Eye (tissue), 1 donor: Measurements from ENCODE around the gene PTPRG.

ENCODE experiments used
- DNase-seq: peaks from one replicate; pipeline ENCODE4 v3.0.0-alpha.2; 2015

PTPRG gene

DNA sequence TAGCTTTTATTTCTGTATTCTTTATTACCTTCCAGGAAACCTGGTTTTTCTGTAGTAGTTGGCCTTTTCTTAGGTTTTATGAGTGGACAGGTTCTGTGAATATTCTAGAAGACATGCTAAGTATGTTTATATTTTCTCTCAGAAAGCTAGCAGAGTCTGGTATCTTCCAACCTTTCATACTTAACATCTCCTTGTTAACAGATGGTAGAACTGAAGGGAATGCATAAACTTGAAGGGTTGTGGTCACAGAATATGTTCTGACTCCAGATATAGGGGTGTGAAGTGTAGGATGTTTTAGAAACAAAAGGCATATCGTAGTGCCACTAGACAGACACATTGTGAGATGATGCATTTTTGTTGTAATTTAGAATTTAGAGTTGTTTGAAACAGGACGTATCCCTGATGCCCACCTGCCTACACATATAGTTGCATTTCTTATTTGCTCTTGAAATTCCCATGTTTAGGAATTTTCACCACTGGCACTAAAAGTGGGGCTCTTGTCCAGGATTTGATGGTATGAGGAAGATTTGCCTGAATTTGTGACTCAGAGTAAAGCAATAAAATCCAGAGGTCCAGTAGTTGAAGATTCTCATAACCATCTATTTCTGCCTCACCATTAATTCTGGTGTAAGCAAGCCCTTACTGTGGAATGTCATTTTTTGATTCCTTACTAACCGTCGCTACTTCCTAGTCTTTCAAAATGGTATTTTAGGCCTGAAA, 537.4 kb downstream of the PTPRG start:
- no peak for DNase-seq

DNA sequence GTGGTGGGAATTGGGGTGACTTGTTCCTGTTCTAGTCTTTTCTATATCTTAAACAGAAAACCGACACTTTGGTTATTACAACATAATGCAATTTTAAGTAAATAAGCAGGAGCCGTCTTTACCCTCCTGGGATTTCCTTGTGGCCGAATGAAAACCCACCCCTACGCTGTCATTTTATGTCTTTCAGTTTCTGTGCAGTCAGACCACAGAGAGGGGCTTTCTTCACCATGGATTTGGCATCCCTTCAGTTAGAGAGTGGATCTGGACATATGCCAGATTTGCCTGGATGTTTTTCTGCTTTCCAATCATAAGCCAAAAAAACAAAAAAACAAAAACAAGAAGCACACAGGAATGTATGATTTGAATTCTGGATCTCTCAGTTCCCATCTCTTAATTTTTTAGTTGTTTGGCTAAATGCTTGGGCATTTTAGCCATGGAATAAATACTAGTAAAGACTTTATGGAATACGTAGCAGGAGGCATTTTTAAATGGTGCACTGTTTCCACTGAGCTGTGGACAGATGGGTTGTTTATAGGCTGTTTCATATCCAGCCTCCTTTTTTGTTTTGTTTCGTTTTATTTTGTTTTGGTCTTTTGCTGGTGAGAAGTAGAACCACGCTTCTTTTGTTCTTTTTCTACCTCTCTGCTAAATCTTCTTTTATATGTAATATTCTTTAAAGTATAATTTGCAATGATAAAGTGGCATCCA, 539.1 kb downstream of the PTPRG start:
- DNase-seq, result peak; percentile 26

DNA sequence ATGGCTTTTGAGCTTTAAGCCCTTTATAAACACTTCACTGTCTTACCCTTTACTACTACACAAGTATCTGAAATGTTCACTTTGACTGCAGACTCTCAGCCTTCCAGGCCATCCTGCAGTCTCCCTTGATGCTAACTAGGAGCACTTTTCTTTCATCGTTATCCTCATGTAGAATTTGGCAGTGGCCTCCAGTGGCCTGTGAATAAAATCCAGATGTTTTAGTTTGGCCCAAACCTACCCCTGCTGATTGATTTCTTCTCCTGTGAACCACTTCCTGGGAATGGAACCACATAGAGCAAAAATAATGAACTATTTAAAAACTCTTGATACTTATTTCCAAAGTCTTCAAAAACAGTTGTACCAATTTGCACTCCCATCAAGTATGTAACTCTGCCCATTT, 540.1 kb downstream of the PTPRG start:
- DNase-seq, result no peak

DNA sequence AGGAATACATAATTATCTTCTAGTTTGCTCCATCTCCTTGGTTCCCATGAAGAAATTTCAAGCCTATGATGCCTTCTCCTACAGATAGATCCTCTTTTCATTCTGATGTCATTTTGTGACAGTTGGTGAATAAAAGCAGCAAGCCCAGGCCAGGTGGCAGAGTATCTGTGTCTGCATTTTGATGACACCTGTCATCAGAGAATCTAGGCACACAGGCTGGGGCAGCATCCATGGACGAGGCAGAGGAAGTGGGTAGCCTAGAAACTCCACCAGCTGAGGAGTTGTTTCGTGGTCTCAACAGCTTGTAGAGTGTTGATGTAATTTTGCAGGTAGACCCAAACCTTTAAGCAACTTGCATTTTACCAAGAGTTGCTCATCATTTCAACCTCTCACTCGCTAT, 542.2 kb downstream of the PTPRG start:
- no peak for DNase-seq

DNA sequence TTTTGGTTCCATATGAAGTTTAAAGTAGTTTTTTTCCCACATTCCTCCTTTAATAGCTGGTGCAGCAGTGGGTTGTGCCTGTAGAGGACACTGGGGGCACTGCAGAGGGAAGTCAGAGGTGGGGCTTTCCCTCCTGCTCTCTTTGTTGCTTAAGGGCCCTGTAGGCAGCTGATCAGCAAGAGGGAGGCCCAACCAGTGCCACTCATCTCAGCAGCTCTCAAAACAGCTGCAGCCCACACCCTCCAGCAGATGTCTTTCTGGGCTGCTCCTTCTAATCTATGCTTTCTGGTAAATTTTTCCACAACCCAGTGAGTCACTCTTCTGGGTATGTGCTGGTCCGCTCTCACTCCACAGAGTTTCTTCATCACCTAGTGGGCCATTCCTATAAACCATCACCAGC, 548.2 kb downstream of the PTPRG start:
- no peak for DNase-seq

DNA sequence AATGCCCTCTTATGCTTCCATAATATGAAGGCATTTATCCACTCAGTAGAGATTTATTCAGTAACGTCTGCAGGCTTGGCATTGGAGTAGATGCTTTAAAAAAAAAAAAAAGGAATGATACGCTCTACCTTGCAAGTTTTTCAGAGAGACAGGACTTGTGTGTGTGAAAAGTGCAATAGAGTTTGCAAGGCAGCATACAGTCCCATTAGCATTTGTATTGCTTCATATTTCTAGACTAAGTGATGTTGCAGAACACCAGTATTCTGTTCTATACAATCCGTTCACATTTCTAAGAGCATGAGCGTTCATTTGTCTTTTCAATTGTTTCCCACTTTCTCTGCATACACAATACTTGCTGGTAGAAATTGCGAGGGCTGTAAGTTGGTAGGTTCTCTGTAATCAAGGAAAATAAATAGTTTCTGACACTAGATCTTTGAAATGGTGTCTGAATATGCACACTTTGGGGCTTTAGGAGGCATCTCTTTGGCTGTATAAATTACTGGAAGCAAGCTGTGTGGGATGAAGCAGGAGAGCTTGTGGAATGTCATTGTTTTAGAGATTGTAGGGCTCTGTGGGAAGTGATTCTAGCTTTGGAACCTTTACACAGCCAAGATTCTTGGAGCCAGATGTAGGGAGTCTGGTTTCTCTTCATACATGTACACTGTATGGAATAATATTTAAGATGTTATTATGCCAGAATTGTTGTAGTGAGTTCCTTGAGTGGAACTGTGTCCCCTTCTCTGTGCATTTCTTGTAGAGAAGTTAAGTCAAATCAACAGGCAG, 549.3 kb downstream of the PTPRG start:
- no peak for DNase-seq

DNA sequence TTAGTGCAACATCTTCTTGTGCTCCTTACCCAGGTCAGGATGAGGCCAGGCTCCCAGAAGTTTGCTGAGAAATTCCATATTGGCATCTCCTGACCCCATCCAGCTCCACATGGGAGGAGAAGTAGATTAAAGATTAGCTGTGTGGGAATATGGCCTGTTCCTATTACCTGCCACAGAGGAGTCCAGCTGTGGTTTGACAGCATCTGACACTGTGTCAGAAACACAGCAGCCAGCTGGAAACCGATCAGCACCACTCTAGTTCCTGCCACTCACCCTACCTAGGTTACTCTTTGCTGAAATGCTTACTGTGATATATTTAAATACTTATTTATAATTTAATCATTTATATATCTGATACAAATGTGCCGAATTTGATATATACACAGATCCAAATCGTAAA, 551.7 kb downstream of the PTPRG start:
- no peak for DNase-seq

DNA sequence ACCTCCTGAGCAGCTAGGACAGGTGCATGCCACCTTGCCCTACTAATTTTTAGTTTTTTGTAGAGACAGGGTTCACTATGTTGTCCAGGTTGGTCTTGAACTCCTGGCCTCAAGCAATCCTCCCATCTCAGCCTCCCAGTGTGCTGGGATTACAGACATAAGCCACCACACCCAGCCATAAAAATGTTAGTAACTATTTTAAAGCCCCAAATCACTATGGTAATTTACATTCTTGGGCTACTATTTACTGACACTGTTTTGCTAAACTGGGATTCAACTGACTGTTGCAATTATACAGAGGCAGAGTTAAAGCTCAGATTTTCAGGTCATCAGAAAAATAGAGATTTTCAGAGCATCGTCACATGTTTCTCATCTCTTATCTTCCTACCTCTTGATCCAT, 553.4 kb downstream of the PTPRG start:
- no peak for DNase-seq

DNA sequence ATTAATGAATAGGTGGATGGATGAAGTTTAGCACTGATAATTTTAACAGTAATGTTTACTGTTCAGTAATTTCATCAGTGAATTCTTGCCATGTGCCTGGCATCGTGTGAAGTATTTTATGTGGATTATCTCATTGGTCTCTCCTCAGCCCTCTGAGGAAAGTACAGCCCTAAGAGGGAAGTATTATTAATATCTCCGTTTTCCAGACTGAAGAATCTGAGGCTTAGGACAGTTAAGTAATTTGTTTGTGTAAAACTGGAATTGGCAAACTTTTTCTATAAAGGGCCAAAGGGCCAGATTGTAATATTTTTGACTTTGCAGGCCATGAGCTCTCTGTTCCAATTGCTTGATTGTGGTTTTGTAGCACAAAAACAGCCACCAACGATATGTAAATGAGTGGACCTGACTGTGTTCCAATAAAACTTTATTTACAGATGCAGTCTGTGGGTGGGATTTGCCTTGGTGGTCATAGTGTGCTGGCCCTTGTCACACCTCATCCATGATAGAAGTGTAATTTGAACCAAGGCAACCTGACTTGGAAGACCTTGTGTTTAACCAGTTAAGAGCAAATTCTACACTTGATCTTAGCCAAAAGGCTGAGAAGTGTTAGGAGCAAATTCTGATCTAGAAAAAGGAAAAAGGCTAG, 556.7 kb downstream of the PTPRG start:
- no peak for DNase-seq

DNA sequence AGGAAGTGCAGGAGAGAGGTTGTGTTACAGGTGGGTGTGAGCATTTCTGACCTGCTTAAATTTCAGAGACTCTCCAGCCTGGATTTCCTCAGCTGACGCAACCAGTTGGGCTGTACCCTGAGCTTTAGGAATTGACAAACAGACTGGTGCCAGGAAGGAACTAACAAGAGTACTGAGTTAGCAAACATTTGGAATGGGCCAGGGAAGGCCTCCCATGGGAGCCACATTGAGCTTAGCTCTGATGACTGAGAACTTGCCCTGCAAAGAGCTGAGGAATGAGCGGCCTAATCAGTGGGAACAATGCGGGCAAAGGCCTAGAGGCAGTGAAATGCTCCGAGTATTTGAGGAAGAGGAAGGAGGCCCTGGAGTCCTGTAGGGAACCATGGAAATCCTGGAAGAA, 557.8 kb downstream of the PTPRG start:
- DNase-seq, result no peak

DNA sequence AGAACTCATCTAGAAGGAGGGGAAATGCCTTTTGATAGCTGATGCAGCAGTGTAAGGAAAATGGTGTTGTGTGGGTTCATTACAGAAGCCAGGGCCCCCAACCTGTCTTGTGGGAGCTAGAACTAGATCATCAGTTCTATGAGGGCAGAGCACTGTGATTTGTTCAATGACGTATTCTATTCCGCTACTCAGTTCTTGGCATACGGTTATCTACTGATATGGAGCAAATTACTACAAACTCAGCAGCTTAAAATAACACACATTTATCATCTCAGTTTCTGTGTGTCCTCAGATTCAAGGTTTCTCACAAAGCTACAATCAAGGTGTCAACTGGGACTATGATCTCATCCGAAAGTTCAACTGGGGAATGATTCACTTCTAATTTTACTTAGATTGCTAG, 561.4 kb downstream of the PTPRG start:
- DNase-seq, result no peak

DNA sequence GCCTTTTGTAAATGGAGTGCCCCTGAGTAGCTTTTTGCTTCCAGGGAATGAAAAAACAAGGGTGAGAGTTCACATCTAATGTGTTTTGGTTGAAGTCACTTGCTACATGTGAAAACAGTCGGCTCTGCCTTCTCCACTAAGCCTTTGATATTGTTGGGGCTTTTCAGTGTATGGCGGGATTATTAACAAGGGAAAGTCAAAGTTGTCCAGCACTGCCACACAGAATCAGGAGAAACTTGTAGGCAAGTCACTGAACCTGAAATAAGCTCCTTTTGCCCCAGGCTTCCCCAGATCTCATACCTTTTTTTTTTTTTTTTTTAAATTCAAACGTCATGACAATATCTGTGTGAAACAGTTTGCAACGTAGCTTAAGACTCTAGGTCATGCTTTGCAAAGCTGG, 564.0 kb downstream of the PTPRG start:
- DNase-seq, result peak; percentile 62

DNA sequence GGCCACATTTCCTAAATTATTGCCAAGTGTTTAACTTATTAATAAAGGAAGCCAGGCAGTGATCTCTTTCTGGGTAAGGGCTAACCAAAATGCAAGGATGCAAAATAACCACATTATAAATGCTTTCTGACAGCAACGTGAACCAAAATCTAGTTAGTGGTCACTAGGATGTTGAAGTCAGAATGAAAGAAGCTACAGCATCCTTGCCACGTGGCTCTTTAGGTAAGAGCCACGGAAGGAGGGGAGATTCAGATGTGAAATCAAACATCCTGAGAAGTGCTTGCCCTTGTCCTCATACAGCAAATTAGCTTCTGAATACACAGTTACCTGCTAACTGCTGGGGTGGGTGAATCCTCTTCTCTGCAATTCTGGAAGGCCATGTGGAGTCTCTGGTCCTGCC, 565.7 kb downstream of the PTPRG start:
- no peak for DNase-seq

DNA sequence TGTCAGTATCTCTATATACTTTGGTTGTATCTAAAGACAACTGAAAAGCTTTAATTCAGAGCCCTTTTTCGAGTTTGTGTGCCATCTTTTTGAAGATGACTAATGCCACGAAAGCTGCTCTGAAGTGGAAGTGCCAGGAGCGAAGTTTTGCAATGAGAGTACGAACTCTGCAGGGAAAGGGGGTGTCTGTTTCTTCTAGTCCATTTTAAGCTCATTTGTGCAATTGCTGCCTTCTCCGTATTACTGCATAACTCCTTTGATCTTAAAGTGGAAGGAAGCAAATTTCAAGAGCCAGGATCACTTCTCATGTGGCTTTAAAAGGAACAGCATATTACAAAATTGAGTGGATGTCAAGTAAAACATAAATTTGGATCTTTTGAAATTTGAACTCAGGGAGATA, 566.7 kb downstream of the PTPRG start:
- DNase-seq, result no peak

DNA sequence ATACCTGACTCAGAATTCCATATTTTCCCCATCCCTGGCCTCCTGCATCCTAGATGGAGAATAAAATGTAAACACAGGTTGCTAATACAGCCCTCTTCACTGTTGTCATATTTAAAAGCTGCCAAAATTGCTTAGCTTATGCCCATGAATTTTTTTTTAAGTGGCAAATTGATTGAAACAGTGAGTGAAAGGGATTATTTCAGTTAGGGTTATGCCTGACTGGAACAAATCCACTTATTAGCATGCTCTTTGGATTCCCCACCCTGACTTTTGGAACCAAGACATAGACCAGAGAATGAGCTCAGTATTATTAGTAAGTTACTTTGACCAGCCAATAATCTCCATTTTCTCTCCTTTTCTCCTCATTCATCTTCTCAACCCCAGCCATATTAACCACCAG, 567.3 kb downstream of the PTPRG start:
- DNase-seq, result no peak

DNA sequence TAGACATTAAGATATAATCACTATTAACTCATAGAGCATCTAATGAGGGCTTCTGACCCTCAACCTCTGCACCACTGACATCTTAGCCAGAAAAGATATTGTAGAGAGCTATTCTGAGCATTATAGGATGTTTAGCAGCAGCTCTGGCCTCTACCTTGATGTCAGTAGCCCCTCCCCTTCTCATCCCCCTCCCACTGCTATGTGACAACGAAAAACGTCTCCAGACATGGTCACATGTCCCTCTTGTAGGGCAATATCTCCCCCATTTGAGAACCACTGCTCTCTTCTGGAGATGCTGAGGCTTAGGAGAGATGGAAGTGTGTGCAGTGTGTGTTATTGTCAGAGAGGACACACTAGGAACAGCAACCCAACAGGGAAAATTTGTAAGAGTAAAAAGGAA, 569.7 kb downstream of the PTPRG start:
- DNase-seq, result no peak

DNA sequence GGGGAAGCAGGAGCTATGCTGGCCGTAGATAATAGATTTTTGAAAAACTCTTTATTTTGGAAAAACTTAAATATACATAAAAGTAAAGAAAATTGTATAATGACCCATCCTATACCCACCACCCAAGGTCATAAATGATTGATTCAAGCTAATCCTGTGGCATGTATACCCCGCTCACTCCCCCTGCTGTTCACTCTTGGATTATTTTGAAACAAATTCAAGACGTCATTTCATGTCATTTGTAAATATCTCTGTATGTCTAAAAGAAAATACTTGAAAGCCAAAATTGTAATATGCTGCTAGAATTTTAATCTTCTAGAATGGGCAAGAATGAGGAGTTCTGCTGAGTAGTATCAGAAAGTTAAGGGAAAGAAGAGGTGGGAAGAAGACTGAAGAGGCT, 570.2 kb downstream of the PTPRG start:
- DNase-seq, result peak; percentile 49

DNA sequence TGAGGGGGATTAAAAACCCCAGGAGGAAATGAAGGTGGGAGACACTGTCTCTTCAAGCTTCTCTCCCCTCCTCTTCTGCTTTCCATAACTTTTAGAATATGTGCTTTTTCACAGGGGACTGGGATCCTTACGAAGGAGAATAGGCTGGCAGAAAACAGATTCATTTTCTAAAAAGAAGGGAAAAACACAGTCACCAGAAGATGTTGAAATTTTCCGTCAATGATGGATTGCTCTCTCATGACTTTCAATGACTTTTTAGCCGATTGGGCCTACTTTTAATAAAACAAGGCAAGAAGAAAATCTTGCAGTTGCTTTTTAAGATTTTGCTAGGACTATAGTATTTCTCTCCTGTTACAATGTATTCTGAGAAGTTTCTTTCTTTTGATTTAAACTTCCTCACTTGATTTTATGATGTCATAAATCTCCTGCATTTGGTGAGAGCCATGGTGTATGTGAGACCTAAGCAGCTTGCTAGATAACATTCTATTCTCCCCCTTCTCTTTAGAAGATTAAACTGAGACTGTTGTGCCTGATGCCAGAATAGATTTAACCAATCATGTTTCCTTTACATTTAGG, 570.7 kb downstream of the PTPRG start:
- no peak for DNase-seq

DNA sequence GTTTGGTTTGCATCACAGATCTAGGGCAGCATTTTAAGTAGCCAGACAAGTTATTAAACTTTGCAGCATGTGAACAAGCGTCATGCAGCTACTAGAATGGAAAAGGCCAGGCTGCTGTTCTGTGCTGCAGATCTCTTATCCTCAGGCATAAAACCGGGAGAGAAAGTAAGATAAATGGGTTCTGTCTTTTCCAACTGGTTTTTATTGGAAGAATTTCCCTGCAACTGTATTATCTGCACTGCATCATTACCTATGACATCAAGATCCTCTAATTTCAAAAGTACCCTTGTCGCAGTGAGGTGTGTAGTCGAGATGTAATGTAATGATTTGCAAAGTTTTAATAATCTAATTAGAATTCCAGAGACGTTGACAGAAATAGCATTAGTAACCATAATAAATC, 571.6 kb downstream of the PTPRG start:
- no peak for DNase-seq

DNA sequence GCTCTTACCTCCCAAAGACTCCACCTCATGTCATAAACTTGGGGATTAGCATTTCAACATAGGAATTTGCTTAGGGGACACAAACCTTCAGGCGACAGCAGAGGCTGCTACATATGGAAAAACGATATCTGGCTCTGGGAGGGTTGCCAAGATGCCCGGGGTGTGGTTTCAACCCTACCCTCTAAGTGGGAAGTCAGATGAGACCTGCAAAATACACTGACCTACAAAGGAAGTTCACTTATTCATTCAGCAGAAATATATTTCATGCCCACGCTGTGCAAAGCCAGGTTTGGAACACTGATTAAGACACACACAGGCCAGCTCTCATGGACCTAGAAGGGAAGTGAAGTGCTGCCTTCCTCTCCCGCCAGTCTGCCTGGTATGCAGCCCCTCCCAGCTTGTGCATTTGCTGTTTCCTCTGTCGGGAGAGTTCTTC, 572.7 kb downstream of the PTPRG start:
- no peak for DNase-seq

DNA sequence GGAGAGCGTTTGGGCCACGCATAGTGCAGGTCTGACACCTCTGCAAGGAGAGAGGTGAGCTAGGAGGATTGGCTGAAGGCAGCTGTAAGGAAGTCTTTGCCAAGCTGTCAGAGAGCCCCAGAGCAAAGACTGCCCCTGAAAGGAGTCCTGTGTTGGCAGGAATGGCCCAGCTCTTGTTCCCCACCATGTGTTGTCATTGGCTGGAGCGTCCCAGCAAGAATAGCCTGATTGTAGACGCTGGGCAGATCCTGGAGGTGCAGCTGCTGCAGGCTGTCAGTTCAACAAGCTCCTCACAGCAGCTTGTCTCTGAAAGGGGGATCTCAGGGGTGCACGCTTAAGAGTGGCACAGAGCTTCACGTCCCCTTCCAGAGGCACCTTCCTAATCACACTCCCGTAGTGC, 574.4 kb downstream of the PTPRG start:
- DNase-seq, result no peak

DNA sequence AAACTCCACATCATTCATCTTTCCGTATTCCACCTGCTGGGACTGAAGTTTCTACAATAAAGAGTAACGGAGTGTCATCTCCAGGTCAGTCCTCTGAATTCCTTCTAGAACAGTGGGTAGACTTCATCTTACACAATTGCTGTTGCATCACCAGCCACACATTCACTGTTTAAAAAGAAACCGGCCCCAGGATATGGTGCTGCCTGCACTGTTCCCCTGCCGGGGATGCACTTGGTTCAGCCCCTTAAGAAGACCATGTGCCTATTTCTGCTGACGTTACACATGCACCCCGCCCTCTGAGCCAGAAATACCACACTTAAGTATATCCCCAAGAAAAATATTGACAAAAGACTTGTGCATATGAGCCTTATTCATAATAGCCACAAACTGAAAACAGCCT, 578.6 kb downstream of the PTPRG start:
- DNase-seq, result no peak
